ENCODE measurements around the gene LARP6.
"Not testable (repeated sequence)": the region's sequence is repeated elsewhere in the genome, so short reads cannot be mapped to it uniquely, and the experiment has no call there.

Gene LARP6

DNA sequence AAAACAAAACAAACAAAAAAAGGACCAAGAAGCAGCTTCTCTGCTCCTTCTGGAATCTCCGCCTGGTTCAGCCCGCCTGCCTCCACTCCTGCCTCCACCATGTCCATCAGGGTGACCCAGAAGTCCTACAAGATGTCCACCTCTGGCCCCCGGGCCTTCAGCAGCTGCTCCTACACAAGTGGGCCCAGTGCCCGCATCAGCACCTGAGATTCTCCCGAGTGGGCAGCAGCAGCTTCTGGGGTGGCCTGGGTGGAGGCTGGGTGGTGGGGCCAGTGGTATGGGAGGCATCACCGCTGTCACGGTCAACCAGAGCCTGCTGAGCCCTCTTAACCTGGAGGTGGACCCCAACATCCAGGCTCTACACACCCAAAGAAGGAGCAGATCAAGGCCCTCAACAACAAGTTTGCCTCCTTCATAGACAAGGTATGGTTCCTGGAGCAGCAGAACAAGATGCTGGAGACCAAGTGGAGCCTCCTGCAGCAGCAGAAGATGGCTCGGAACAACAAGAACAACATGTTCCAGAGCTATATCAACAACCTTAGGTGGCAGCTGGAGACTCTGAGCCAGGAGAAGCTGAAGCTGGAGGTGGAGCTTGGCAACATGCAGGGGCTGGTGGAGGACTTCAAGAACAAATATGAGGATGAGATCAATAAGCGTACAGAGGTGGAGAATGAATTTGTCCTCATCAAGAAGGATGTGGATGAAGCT, 4.8 kb upstream of the LARP6 start:
- not testable (repeated sequence) for DNase-seq

DNA sequence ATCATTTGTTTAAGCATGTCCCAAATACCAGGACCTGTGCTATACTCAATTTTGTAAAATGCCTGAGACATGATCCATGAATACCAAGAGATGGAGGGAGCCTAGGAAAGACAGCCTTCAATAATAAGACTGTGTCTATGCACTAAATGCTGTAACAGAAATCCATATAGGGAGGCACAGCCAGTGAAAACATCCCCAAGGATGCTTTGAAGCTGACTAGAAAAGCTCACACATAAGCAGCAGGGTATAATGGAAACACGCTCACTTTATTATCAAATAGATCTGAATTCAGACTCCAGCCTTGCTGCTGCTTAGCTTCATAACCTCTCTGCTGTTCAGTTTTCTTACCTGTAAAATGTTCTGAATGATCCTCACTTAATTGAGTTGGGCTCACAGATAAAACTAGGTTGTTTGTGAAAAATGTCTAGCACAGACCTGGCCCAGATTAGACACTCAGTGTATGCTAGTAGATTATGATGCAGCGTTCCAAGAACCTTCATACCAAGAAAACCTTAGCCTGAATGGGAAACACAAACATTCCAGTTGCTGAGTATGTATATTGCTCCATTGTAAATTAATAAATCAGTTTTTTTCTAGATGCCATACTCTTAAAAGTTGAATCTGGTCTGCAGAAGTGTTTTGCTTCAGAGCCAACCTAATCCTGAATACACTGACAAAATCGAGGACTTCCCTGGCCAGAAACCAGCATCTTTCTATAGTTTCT, 3.8 kb upstream of the LARP6 start:
- no peak for DNase-seq

GRCh38 chr15:70856884-70857561, 3.1 kb upstream of the LARP6 start:
- DNase-seq: no peak

DNA sequence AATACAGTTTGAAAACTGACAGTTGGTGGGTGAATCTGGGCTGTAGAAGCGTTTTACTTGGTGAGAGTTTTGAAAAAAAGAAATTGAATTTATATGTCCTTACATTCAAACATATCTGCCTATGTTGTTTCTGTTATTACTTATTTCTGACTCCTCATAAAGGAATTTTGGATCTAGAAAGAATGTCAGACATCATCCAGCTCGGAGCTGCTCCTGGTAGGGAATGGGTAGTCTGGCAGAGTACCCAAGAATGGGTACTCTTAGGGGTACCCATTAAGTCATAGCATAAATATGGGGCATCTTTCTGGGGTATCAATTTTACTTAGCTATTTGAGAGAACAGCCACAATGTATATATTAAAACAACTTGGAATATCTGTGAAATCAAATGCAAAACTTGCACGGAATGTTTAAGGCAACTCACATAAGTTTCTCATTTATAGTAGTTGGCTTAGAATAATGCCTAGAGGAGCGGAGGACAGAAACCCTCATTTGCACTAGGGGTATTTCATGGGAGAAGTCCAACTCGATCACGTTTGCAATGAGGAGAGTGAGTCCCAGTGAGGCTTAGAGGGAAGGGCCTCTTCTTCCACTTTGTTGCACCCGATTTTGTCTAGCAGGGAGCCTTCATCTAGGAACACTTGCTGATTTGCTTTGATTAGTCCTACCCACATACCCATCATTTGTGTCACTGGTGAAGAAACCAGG, 2.4 kb upstream of the LARP6 start:
- no peak for DNase-seq

- no peak for DNase-seq
These were observed 1.8 kb upstream of the LARP6 start for GRCh38 chr15:70855764-70856163.

- no peak for DNase-seq
These were observed 664 bp upstream of the LARP6 start for GRCh38 chr15:70854666-70854976.

DNA sequence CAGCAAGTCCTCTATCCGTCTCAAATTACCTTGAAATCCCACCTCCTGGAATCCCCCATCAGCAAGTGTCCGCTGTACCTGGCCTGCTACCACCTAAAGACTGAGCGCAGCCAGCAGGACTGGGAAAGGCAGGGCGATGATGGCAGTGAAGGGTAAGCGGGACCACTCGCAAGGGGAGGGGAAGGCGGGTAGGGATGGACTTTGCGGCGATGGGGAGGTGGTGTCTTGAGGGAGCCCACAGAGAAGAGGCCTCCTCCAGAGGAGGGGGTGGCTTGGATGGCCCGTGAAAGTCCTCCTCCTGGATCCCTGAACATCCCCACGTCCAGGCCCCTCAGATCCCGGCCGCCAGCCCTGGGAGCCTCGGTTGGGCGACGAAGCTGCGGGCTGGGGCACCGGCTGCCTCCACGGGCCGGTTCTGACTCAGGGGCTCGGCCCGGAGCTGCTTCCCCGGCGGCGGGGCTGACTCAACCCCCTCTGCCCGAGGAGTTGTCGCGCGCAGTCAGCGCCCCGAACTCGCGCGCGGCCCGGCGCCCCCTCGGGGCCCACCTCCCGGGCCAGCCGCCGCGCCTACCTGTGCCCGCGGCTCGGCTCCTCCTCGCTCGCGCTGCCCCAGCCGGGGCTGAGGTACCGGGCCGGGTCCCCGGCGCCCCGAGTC, 512 bp downstream of the LARP6 start:
- DNase-seq: no peak

GRCh38 chr15:70852501-70853317, 1.2 kb downstream of the LARP6 start:
- no peak for DNase-seq

DNA sequence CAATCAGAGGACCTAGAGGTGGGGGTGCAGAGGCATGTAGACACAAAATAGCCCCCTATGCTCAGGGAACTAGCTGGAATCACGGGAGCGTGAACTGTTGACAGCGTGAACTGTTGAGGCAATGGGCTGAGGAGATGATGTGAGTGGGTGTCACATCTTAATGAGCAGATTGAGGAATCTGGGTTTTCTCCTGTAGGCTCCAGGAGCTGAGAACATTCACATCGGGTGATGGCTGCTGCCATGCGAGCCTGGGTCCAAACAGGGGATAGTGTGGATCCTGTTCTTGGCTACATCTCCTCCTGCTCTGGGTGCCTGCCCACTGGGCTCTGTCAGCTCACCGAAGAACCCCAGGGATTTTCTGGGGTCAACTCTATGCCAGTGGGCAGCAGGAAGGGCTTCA, 2.1 kb downstream of the LARP6 start:
- DNase-seq: no peak

DNA sequence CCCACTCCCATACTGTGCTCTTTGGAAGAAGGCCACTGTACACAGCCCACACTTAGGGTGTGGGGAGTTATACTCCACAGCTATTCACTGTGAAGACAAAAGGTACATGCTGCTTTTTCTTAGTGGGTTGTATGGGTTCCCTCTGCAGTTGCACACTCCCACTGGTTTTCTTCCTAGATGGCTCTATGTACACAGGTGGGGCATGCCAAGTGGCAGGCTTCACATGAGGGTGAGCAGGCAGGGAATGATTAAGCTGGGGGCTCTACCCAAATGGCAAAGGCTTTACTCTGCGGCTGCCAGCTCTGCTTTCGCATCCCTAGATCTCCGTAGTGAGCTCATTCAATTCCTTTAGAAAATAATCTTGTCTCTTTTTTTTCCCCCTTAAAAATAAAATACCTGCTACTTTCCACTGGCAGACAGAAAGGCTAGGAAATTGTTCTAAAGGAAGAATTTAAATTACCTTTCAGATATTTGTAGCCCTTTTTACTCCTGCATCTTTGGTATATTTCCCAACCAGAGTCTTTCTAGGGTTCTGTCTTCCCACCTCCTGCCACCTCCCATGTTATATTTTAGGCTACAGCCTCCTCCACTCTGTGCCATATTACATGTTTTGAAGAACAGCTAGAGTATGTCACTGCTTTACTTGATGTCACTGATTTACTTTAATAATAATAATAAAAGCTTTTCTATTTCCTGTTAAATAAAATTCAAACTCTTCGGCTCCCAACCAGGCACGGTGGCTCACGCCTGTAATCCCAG, 8.2 kb downstream of the LARP6 start:
- no peak for DNase-seq

DNA sequence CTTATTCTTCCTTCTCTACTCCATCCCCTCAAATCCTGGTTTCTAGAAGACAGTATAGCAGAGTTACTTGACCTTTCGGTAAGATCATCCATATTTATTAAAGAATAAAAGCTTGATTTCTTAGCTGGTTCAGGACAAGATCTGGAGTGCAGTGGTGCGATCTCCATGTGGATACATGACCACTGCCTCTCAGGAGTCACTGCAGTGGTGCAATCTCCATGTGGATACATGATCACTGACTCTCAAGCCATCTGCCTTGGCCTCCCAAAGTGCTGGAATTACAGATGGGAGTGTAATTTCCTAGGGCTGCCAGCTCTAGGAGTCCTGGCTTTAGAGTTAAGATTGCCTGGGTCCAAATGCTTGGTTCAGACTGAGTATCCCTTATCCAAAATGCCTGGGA, 16.5 kb downstream of the LARP6 start:
- DNase-seq: no peak

GRCh38 chr15:70835841-70836240, 18.1 kb downstream of the LARP6 start:
- DNase-seq: no peak

DNA sequence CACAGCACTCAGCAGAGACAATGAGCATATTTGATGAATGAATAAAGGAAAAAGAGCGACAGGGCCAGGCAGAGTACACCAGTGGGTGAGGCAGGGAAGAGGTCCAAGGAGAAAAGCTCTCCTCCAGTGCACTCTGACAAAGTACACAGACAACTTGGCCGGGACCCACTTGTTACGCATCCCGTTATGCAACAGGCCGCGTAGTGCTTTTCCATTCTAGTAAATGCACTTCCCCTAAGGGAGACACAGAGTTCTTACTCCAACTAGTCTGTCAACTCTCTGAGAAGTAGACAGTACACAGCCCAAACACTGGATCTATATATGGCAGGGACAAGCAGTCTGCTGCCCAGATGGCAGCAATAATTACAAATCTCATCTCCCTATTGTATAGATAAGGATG, 18.5 kb downstream of the LARP6 start:
- DNase-seq: no peak

GRCh38 chr15:70834999-70835398, 19.0 kb downstream of the LARP6 start:
- no peak for DNase-seq

DNA sequence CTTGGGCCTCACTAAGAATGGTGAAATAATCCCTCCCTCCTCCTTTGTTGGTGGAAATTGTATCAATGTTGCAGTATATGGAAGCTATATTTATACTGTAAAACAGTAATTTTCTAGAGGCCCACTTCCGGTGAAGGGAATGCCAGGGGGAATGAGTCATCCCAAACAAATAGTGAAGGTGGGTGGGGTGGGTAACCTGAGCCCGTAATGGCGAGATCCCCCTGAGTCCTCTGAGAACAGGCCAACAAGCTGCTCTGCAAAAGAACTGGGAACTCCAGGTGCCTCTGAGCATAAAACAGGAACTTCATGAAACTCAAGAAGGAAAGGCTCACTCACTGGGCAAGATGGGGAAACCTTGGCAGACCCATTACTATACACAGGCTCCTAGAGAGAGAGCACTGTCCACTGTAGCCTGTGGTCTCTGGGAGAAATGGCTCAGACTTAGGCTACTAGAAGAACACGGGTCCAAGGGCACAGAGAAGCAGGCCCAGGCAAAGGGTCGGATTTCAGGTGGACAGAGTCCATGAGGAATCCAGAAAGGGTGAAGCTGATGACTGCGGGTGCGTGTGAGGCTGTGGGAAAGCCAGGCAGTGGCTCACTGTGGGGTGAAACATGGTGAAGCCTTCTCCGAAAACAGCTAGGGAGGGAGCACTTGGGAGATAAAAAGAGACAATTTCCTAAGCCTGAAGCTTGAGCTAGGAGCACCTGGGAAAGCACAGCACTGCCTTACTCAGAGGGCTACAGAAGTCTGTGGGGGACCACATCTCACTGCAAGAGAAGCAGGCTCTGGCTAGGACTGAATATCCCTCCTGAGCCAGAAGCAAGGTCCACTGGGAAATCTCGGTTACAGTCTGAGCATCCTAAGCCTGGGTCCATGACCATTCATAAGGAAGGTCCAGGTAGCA, 19.8 kb downstream of the LARP6 start:
- no peak for DNase-seq

DNA sequence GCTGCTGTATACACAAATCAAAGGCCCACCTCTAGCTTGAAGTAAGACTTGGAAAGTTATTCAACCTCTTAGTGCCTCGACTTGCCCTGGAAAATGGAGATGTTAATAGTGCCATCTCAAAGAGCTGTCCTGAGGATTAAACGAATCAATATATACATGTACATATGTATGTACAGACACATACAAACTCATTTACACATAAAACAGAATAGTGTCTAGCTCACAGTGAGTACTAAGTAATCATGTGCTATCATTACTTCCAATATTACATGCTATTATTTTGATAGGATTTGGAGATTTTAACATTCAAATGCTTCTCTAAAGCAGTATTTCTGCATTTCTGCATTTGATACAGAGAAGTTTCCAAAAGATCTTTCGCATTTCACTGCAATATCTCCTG, 20.5 kb downstream of the LARP6 start:
- DNase-seq: no peak

DNA sequence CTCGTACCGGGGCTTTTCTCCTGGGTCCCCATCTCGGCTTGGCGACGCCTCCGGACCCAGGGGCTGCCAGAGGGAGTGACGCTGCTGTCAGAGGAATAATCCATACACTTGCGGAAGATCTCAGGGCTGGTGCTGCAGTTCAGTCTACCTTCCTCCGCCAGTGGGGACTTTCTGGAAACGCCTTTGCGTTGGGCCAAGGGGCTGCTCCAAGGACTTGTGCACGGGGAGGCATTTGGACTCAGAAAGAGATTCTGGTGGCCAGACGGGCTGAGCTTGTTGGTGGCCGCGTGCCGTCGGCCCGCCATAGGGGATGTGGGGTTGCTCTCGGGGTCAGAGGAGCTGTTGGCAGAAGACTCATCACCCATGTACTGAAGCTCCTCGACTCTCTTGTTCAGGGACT, 21.8 kb downstream of the LARP6 start:
- no peak for DNase-seq

DNA sequence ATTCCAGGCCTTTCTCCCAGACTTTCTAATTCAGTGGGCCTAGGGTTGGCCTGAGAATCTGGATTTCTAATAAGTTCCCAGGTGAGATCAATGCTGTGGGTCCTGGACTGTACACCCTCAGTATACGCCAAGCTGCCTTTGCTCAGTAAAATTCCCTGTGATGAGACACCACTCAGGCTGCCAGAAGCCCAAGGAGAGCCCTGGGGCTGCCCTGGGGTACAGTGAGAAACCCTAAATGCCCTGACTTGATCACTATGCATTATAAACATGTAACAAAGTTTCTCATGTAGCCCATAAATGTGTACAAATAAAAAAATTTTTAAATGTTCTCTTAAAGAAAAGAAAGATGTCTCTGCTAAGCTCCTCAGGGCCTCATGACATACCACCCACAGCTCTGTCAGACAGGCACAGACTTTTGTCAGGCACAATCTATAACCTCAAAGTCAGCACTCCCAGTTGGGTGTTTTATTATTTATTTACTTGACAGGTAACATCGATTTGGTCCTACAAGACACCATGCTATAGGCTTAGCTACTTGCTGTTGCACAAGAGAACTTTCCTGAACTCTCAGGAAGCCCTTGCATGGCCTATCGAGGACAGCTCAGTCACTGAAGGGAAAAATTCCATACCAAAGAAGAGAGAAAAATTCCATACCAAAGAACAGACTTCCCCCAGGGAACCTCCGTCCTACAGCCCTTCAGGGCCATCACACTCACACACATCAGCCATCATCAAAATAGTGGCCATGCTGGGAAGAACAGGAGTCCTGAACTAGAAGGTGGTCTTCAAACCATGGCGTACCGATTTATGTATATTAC, 22.7 kb downstream of the LARP6 start:
- DNase-seq: no peak

DNA sequence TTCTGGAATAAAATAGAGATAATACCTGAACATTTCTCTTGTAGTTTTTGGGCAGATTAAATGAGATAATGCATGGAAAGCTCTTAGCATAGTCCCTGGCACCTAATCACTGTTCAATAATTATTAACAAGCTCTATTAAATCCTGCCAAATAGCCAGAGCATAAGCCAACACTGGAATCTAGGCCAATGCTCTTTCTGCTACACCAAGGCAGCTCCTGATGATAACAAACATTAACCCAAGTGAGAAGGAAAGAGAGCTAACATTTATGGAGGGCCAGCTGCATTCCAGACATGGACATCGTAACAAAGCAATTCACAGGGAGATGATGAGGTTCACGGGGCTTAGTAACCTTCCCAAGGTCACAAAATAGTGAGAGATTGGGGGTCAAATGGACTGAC, 23.3 kb downstream of the LARP6 start:
- DNase-seq: no peak
